ENCODE measurements around the gene SLC17A9.

Gene SLC17A9

GRCh38 chr20:63016514-63017075, 64.1 kb downstream of the SLC17A9 start:
- TF ChIP-seq, protein P1, sequence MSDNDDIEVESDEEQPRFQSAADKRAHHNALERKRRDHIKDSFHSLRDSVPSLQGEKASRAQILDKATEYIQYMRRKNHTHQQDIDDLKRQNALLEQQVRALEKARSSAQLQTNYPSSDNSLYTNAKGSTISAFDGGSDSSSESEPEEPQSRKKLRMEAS (IDR thresholded peaks at IDR 0.05; ENCODE audit: low read depth, low read length), result no peak
- TF ChIP-seq POLR2A (IDR thresholded peaks at IDR 0.05; ENCODE audit: extremely low read depth, insufficient read length) (no peak), MYC (IDR thresholded peaks at IDR 0.05; ENCODE audit: low read depth, low read length) (no peak)
- TF ChIP-seq, protein P2, sequence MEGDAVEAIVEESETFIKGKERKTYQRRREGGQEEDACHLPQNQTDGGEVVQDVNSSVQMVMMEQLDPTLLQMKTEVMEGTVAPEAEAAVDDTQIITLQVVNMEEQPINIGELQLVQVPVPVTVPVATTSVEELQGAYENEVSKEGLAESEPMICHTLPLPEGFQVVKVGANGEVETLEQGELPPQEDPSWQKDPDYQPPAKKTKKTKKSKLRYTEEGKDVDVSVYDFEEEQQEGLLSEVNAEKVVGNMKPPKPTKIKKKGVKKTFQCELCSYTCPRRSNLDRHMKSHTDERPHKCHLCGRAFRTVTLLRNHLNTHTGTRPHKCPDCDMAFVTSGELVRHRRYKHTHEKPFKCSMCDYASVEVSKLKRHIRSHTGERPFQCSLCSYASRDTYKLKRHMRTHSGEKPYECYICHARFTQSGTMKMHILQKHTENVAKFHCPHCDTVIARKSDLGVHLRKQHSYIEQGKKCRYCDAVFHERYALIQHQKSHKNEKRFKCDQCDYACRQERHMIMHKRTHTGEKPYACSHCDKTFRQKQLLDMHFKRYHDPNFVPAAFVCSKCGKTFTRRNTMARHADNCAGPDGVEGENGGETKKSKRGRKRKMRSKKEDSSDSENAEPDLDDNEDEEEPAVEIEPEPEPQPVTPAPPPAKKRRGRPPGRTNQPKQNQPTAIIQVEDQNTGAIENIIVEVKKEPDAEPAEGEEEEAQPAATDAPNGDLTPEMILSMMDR (IDR thresholded peaks at IDR 0.05; ENCODE audit: low read depth, low read length), result no peak
- DNase-seq (ENCODE audit: low read depth), result no peak
- H3K4me3 ChIP-seq (ENCODE audit: low read depth, low read length), result no peak overlapping the region

DNA sequence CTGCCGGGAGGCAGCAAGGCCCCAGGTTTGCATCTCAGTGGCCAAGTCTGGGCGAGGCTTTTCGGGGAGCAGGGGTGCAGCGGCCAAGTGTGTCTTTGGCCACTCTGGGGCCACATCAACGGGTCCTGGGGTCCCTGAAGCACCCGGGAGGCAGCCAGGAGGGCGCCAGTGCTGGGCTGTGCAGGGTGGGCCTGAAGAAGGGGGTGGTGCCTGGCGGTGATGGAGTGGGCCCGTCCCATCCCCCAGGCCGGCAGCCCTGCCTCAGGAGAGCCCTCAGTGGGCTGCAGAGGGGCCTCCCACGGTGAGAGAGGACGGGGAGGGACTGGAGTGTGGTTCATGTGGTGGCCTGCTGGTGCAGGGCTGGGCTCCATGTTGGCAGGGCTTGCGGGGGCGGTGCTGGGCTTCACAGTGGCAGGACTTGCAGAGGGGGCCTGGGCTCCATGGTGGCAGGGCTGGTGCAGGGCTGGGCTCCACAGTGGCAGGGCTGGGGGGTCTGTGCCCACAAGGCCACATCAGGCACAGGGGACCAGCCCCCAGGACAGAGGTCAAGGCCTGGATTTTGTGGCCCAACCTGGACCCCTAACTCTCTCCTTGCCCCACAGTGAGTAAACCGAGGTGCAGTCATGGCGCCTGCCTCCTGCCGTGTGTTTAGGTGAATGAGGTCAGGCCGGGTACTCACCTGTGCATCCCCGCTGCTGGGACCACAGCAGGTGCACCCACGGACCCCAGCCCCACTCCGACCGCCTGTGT, 64.7 kb downstream of the SLC17A9 start:
- TF ChIP-seq, protein P1 (IDR thresholded peaks at IDR 0.05; ENCODE audit: low read depth, low read length), result no peak
- TF ChIP-seq MYC (IDR thresholded peaks at IDR 0.05; ENCODE audit: low read depth, low read length), result no peak
- no peak for TF ChIP-seq POLR2A (IDR thresholded peaks at IDR 0.05; ENCODE audit: extremely low read depth, insufficient read length)
- TF ChIP-seq, protein P2 (IDR thresholded peaks at IDR 0.05; ENCODE audit: low read depth, low read length), result no peak
- DNase-seq (ENCODE audit: low read depth), result no peak
- no peak overlapping the region for H3K4me3 ChIP-seq (ENCODE audit: low read depth, low read length)

DNA sequence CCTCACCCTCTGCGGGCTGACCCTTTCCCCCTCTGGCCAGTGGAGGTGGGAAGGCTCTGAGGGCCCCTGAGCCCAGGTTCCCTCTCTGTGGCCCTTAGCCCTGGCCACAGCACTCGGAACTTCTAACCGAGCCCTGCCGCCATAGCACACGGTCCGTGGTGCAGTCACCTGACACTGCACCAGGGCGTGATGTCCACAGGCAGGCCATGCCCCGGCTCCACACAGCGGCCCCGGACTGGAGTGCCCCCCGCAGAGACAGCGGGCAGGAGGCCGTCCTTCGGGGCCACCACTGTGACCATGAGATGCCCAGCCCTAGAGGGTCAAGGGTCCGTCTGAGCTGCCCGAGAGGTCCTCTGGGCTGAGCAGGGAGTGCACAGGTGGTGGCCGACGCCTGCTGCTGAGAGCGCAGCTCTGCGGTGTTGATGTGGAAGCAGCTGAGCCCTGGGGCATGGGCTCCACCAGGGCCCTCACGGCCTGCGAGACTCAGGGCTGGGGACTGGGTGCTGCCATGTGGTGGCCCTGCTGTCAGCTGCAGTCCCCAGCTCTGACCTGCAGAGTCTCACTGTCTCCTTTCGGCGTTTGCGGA, 65.4 kb downstream of the SLC17A9 start:
- no peak for DNase-seq (ENCODE audit: low read depth)
- TF ChIP-seq, protein P2 (IDR thresholded peaks at IDR 0.05; ENCODE audit: low read depth, low read length), result no peak
- TF ChIP-seq POLR2A (IDR thresholded peaks at IDR 0.05; ENCODE audit: extremely low read depth, insufficient read length) (no peak), MYC (IDR thresholded peaks at IDR 0.05; ENCODE audit: low read depth, low read length) (no peak)
- TF ChIP-seq, protein P1 (IDR thresholded peaks at IDR 0.05; ENCODE audit: low read depth, low read length), result no peak
- H3K4me3 ChIP-seq (ENCODE audit: low read depth, low read length), result no peak overlapping the region

Data from NB4 (cell line).